HG03558 (cell line): ENCODE data around the gene TMEM50B.
"Not testable (repeated sequence)": the region's sequence is repeated elsewhere in the genome, so short reads cannot be mapped to it uniquely, and the experiment has no call there.

Source experiments
- ATAC-seq: cut with Tn5 transposase; IDR thresholded peaks from one replicate; pipeline ENCODE4 v1.9.1; 2021; ENCODE audit warnings: moderate number of reproducible peaks; ENCODE audit not compliant: unreplicated experiment; ENCODE audit errors: extremely low read depth

TMEM50B gene

GRCh38 chr21:33433001-33433400, 46.8 kb downstream of the TMEM50B start:
- no peak for ATAC-seq

- no peak for ATAC-seq
Observed at GRCh38 chr21:33432496-33432895, 47.3 kb downstream of the TMEM50B start.

- ATAC-seq: no peak
Observed at GRCh38 chr21:33430858-33431257, 48.9 kb downstream of the TMEM50B start.

- no peak for ATAC-seq
Observed at GRCh38 chr21:33428669-33429068, 51.1 kb downstream of the TMEM50B start.

- no peak for ATAC-seq
Observed at GRCh38 chr21:33427051-33427450, 52.7 kb downstream of the TMEM50B start.

GRCh38 chr21:33425825-33426224, 53.9 kb downstream of the TMEM50B start:
- ATAC-seq: no peak

GRCh38 chr21:33424214-33424613, 55.6 kb downstream of the TMEM50B start:
- ATAC-seq: no peak

GRCh38 chr21:33421713-33422393, 57.9 kb downstream of the TMEM50B start:
- ATAC-seq: no peak

GRCh38 chr21:33419538-33420123, 60.1 kb downstream of the TMEM50B start:
- ATAC-seq: no peak

GRCh38 chr21:33418691-33419090, 61.1 kb downstream of the TMEM50B start:
- no peak for ATAC-seq

- no peak for ATAC-seq
Observed at GRCh38 chr21:33414926-33415325, 64.8 kb downstream of the TMEM50B start.

GRCh38 chr21:33414068-33414467, 65.7 kb downstream of the TMEM50B start:
- ATAC-seq: no peak

GRCh38 chr21:33412832-33413519, 66.8 kb downstream of the TMEM50B start:
- ATAC-seq: no peak

- ATAC-seq: not testable (repeated sequence)
Observed at GRCh38 chr21:33412439-33412831, 67.3 kb downstream of the TMEM50B start.

GRCh38 chr21:33411949-33412430, 67.8 kb downstream of the TMEM50B start:
- no peak for ATAC-seq

GRCh38 chr21:33406493-33406892, 73.3 kb downstream of the TMEM50B start:
- no peak for ATAC-seq

GRCh38 chr21:33403786-33404585, 75.8 kb downstream of the TMEM50B start:
- no peak for ATAC-seq

GRCh38 chr21:33403128-33403785, 76.5 kb downstream of the TMEM50B start, which contains the start of gene IFNGR2:
IFNGR2 (plus strand) TSS chr21:33403413; CDS start chr21:33403544, 131 bp downstream.
- no peak for ATAC-seq

- no peak for ATAC-seq
Observed at GRCh38 chr21:33402001-33402979, 77.5 kb downstream of the TMEM50B start.
